Measurements from ENCODE around the gene JAZF1. TPM values are rescaled to one million over a fixed set of nuclear protein-coding genes. Genes with fewer than 3 reads are reported as not detected.

JAZF1 gene
- total RNA-seq, 1 donor from 2014 or later = 16.1 TPM

DNA sequence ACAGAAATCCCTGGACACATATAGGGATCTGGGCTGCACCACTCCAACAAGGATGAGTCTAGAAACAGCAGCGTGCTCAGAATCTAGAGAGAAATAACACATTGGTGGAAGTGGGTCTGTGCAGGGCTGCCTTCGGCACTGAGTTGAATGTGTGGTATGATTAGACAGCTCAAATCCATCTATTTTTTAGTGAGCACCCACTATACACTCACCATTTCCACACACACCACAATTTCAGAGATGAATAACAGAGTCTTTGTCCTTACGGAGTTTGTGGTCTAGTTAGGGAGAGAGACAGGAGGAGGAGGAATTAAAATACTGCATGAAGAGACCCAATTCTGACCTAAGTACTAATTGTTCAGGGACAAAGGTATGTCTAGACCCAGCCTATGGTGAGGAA is 44.2 kb downstream of the JAZF1 start:
- no peak for DNase-seq (ENCODE audit: low spot score)

DNA sequence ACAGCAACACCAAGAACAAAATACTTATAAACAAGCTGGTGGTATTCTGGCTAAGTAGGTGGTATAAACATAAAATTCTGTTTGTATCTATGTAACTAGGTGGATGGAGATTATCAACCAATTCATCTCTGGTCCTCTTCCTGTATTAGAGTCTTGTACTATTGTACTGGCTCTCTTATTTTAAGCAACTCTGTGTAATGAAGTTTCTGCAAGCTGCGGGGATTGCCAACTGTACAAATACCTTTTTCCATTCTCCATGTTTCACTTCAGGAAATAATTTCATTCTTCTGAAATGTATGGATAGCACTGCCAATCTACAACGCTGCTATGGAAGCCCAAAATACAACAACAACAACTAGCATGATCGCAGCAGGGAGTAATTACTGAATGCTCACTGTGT is 44.8 kb downstream of the JAZF1 start:
- DNase-seq (ENCODE audit: low spot score) = no peak

DNA sequence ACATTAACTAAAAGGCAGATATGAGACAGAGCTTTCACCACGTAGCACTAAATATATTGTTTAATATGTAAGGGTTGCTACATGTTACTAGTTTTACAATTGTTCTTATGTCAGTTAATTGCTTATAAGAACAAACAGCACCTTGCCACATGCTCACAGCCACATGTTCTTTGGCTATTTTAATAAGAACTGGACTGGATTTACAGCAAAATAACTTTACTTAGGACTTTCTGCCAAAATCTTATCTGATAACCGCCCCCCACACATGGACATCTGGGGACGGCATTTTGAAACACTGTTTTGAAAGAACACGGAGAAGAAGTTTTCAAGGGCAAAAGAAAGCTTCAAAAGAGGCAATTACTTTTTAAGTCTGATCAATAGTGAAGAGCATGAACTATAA is 45.3 kb downstream of the JAZF1 start:
- no peak for DNase-seq (ENCODE audit: low spot score)

DNA sequence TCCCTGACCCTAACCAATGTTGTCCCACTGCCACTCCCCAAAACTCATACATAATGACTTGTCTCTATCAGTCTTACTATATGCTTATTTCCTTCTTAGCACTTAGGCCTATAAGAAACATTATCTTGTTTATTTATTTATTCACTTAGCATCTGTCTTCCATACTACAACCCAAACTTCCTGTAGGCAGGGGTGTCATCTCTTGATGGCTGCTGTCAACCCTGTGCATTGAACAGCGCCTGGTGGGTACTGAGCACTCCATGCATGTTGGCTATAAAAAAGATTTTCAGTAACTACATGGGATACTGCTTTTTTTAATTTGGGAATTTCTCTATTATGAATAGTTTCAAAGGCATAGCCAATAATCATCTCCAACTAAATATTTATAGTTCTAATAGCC is 46.7 kb downstream of the JAZF1 start:
- no peak for DNase-seq (ENCODE audit: low spot score)

DNA sequence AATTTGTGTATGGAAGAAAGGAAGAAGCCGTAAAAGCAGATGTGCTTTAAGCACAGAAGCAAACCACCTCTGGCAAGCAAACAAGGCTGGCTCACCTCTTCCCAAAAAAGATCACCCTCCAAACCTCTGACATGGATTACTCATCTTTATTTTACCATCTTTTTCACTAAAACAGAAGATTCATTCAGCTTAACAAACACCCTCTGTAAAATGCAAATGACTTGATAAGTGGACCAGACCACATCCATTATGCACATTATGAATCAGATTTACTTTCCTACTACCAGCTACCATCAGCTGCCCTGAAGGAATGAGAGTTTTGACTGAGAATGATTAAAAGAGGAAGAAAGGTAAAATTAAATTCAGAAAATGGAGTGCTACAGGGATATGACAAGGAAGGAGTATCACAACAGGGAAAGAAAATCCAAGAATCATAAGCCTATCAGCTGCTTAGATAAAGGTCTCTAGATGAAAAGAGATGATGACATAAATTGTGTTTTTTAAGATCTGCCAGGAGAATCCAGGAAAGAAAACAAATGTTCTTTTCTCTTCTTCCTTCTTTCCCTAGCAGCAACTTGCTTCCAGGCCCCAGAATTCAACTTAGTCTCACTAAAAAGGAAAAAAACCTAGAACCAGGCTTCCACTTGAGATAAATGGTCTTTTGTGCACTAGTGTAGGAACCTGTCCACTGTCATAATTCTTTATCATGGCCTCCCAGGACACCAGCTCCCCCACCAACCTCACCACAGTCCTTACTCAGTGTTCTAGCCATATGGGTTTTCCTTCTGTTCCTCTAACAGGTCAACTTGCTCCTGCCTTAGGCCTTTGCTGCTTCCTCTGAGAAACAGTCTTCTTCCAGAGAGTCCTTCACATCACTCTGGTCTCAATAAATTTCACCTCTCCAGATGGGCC is 47.4 kb downstream of the JAZF1 start:
- no peak for DNase-seq (ENCODE audit: low spot score)

DNA sequence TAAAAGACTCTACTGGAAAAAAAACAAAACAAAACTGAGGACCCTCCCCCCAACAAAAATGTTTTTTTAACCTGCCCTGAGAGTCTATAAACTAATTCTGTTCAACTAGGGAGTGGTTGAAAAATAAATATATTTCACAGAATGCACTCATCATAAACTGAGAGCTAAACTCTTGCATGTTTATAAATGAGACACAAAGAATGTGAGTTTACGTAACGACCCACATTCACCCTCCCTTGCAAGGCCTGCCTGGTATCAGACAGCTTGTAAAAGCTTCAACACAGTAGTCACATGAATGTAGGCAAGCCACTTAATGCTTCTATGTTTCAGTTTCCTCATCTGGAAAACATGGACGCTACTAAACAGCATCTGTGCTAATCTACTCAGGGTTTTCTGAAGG is 50.3 kb downstream of the JAZF1 start:
- no peak for DNase-seq (ENCODE audit: low spot score)

DNA sequence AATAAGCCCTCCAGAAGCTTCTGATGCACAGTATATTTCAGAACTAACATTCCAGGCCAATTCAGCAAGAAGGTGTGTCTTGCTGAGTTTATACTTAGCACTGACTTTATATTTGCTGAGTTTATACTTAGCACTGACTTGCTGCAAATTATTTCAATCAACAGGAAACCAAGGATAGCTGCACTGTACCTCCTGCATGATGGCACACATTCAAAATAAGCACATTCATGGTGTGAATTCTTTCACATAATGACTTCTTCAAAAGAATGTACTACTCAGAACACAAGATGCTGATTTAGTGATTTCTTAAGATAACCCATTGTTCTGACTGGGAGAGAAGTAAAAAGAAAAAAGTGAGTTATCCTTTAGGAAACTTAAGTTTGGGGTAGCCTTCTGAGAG is 52.0 kb downstream of the JAZF1 start:
- DNase-seq (ENCODE audit: low spot score) = no peak

DNA sequence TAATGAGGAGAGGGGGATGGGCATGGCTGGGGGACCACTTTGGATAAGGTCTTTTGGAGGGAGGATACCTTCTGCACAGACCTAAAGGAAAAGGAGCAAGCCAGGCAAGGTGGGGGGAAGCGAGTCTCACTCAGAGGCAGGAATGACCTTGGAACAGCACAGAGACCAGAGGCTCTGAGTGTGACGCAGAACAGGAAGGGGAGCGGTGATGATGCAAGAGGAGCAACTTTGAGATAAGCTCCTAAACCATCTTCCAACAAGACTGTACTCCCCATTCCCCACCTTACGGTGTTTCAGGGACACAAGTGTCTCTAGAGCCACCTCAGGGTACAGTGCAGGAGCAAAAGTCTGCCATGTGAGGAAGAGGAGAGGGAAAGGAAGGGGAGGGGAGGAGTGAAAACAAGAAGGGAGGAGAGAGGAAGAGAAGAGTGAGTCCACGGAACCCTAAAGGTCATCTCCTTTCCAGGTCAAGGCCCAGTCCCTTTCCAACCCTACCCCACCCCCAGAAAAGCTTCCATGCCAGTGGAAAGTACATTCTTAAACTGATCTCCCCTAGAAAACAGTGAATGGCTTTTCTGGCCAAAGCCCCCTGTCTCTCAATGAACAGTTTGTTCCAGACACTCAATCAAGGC is 54.1 kb downstream of the JAZF1 start:
- DNase-seq (ENCODE audit: low spot score) = no peak

DNA sequence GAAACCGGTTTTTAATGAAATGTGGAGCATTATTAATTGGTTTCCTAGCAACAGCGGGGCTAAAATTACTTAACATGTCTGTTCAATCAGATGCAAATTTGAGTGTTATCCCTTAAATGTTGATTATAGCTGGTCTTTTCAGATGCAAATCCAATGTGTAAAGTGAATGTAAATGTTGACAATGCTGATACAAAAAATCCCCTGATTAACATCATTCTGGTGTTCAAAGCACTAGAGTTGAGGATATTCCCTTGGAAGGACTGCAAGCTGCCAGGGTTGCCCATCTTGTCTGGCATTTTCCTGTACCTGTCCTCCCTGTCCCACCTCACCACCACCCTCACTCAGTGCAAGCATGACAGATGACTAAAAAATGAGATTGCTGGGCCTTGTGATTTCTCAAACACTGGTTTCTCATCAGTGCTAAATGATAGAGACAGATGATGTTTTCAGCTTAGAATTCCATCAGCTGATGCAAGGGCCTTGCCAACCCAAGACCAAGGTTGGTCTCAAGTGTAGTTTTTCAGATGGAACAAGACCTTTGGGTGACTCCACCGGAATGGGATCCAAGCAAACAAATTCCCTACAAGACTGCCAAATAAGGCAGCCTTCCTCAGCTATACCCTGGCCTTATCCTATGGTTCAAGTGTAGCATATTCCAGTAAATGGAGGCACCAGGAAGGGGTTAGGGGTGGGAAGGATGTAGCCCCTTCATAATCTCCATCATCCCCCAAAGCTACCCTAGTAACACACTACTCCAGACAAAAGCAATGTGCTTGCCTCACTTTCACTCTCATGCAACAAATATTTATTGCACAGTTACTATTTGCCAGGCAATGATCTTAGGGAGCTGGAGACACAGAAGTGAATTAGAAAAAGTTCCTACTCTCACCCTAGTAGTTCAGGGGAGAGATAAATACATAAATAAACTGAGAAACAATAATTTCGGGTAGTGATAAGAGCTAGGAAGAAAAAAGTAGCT is 54.9 kb downstream of the JAZF1 start:
- DNase-seq (ENCODE audit: low spot score) = no peak

DNA sequence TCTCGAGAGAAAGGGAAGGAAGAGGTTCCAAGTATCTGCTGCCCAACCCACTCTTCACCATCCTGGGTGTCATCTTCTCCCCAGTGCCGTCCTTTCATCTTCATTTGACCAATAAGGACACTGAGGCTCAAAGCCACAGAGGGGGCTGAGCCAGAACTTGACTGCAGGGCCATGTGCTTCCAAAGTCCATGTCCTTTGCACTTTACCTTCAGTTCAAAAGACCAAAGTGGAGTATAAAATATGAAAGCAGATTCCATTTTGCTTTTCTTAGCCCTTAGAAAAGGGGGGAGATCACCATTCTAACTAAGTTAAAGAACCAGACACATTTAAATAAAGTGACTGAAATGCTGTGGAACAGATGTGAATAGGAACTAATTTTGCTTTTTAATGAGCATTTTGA is 56.2 kb downstream of the JAZF1 start:
- DNase-seq (ENCODE audit: low spot score) = no peak

DNA sequence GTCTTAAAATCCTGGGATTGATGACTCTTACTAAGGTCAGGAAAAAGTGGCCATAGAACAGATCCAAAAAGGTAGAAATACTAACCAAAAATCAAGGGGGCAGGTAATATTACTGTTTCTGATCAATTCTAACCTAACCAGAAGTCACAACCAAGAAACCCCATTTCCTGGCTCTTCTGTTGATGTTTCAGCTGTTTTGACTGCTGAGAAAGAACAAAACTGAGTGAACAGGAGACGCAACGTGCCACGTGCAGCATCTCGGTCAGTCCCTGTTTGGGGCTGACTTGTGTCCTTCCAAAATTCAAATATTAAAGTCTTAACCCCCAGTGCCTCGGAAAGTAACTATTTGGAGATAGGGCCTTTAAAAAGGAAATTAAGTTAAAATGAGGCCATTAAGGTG is 56.8 kb downstream of the JAZF1 start:
- no peak for DNase-seq (ENCODE audit: low spot score)

DNA sequence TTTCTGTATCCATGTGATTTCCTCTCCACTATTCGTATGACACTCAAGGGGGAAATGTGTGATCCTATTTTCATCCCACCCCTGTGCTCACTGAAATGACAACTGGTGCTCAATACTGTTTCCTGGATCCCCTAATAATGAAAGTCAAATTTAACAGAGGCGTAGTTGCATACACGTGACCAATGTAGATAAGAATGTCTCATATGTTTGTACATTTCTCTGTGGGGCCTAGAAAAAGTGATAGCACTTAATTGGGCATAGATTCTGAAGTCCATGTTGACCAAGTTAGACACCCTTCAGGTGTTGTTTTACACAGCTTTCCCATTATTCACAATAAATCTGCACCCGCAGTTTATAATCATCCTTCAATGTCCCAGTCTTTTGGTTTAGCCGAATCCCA is 59.1 kb downstream of the JAZF1 start:
- no peak for DNase-seq (ENCODE audit: low spot score)

DNA sequence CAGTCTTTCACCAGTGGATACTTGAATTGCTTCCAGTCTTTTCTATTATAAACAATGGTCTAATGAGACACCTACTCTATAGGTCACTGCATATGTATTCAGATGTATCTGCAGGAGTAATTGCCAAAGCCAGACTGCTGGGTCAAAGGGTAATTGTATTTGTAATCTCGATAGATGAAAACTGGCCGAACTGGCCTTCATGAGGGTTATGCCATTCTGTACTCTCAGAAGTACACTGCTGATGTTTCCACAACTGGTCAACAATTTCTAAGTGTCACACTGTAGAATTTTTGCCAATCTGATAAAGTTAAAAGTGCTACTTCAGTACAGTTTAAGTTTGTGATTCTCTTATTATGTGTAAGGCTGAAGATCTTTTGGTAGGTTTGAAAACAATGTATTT is 64.6 kb downstream of the JAZF1 start:
- no peak for DNase-seq (ENCODE audit: low spot score)

DNA sequence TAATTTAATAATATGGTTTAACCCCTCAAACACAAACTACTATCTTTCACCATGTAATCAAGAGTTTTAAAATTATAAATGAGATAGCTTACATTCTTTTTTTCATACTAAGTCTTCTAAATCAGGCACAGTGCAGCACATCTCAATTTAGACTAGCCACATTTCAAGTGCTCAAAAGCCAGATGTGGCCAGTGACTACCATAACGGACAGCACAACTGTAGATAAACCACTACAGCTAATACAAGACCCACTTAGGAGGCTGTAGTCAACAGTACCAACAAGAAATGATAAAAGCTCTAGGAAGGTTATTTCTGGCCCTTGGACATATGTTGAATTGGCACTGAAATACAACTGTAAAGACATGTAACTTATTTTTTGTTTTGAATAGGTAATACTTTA is 65.3 kb downstream of the JAZF1 start:
- DNase-seq (ENCODE audit: low spot score) = no peak

DNA sequence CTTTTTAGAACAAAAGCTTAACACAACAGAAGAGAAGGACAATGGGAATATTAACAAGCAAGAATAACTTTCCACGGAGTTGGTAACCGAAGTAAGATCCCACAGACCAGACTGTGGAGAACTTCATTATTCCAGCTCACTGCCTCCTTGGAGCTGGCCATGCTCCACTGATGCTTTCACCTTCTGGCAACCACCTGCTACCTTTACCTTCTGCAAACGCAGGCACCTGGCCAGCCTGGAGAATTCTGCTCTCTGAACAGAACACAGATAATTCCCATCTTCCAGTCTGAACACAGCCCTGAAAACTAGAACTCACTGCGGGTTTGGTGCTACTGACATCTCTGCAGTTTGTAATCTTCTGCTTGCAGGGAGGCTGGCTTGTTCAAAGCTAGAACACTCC is 66.5 kb downstream of the JAZF1 start:
- DNase-seq (ENCODE audit: low spot score) = no peak

DNA sequence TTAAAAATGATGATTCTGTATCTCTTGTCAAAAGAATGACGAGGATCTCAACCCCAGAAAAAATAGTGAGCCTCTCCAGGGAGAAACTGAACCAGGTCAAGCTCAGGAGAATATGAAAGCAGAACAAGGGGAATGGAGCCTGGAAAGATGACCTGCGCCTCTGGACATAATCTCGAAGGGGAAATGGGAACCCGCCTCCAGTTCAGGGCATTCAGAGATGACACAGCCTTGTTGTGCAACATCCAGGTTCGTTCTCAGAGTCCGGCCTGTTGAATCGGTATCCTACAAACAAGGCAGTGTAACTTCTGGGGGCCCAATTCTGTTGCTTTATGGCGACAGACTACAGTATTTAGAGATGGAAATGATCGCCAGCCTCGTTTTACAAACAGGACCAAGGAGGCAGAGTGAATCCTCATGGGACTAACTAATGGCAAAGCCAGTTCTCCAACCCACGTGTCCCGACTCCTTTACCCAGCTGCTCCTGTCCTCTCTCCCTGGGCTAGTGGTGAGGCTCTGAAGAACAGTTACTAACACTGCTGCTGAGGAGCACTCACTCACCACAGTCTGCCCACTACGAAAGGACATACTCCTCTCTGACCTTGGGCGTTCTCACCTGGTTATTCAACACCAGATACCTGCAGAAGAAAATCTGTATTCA is 67.6 kb downstream of the JAZF1 start:
- no peak for DNase-seq (ENCODE audit: low spot score)

DNA sequence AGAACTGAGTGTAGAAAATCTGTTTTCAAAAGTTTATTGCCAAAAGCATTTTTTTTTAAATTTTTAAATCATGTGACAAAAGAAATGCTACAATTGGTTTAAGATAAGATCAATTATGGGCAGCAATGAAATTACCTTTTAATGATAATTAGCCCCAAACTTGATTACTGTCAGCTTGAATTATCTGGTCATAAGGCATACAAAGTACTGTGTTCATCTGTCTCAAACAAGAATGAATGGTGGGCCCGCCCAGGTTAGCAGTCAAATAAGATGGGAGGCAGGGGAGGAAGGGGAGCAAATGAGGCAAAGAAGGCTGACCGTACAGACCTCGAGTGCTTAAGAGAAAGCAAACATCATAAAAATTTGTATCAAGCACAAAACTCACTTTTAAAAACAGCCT is 68.1 kb downstream of the JAZF1 start:
- no peak for DNase-seq (ENCODE audit: low spot score)

DNA sequence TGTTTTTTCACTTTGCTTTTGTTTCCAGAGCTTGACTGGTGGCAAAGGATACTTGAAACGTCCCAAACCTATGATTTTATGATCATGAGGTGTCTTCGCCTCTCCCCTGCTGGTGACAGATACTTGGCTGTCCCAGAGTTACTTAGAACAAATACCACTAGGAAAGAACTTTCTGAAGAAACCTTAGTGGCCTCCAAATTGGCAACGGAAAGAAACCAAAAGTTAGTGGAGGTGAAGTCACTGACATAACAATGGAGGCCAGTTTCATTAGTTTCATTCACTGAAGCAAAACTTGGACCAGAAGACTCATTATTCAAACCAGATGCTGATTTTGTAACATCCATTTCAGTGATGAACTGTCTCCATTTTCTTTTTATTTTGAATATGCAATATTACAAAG is 68.6 kb downstream of the JAZF1 start:
- DNase-seq (ENCODE audit: low spot score) = no peak

DNA sequence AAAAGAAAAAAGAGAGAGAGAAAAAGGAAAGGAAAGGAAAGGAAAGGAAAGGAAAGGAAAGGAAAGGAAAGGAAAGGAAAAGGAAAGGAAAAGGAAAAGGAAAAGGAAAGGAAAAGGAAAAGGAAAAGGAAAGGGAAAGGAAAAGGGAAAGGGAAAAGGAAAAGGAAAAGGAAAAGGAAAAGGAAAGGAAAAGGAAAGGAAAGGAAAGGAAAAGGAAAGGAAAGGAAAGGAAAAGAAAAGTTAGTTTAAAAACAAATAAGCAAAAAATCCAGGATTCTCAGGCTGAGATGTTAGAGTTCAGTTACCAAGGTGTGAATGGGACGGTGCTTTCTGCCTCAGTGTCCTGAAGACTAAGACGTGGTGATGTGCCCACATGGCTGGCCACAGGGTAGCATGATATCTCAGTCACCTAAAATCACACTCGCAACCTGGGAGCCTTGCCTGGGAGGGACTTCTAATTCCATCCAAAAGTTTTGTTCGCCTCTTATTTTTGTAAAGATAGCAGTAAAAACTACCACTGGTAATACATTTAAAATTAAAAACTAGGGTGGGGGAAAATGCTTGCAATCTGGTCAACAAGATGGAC is 70.1 kb downstream of the JAZF1 start:
- no peak for DNase-seq (ENCODE audit: low spot score)

DNA sequence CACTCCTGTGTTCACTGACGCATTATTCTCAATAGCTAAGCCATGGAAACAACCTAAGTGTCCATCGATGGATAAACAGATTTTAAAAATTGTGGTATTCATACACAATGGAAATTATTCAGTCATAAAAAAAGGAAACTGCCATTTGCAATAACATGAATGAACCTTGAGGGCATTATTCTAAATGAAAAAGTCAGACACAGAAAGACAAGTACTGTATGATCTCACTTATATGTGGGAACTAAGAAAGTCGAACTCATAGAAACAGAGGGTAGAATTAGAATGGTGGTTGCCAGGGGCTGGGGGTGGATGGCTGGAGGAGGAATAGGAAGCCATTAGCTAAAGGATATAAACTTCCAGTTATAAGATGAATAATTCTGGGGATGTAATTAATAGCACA is 71.8 kb downstream of the JAZF1 start:
- DNase-seq (ENCODE audit: low spot score) = no peak

DNA sequence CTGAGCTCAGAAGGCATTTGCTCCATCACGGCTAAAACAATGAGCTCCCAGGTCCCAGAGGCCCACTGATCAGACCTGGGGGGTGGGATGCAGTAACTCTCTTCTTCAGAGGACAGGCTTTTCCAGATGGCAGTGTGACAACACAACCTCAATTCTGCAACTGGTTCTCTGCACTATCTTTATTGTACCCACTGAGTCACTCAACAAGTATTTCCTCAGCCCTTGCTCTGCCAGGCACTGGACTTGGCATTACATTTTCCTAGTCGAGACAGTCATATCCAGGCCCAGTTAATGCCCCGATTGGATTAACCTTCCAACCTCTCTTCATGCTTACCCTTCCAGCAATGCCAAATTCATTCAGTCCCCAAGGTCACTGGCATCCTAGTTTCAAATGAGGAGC is 72.6 kb downstream of the JAZF1 start:
- DNase-seq (ENCODE audit: low spot score) = no peak
